T-helper 2 cell (primary cell): ENCODE data around the gene NEMP1.
A peak's percentile ranks its signal among the peaks of the same experiment; 100 is the strongest.
"Not testable (repeated sequence)": the region's sequence is repeated elsewhere in the genome, so short reads cannot be mapped to it uniquely, and the experiment has no call there.

ENCODE experiments used
- DNase-seq, 5 experiments: peaks; one replicate each; pipeline versions ENCODE4 v3.0.0 to v3.0.0-alpha.2; 2012 to 2022

NEMP1 gene

DNA sequence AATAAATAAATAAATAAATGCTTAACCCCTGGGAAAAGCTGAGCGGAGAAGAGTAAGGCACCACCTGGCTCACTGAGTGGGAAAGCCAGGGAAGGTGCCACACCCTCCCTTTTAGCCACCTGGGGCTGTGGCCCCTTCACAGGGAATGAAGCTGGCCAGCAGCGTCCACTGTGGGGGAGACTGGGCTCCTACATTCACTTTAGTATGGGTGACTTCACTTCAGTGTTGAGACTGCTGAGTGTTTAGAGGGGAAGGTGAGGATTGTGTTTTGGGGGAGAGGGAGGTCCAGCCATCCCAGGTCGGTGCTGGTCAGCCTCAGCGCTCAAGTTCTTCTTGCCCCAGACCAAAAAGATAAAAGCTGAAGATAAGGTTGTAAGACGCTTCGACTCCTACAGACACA lies 11.9 kb upstream of the NEMP1 start:
- DNase-seq = no peak

DNA sequence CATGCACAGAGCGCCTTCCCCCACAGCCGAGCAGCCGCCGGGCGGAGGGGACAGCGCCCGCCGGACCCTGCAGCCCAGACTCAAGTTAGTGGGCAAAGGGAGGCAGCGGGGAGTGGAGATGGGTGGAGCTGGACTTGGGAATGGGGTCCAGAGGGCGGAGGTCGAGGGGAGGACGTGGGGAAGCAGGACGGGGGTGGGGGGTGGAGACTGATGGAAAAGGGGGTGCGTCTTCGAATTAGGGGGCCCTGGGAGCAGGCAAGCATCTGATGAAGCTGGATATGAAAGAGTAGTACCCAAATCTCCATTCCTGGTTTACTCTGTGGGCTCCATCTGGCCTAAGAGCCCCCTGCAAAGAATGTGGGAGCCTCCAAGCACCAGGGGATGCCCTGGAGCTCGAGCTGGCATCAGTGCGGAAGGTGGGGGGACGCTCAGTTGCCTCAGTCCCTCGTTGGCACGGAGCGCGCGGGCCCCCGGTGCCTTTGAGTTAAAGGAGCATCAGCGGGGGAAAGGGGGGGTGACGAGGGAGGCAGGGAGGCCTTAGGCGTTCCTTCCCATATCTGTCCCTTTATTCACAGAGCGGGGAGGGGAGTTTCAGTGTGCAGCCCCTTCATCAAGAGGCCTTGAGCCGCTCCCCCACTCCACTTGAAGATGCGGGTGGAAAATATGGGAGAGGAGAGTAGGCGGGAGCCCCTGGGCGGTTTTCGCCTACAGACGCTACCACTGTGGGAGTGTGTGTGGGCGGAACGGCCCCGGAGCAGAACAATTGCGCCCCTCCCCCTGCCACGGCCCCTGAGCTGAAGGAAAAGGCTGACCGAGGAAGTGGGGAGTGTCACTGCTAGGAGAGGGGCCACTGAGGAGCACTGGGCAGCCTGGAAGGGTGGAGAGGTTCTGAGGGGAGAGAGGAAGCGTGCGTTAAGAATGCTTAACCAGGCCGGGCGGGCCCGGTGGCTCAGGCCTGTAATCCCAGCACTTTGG lies 11.0 kb upstream of the NEMP1 start:
- peak in 4 of 5 experiments; percentile 30 to 54 (median 40) for DNase-seq

DNA sequence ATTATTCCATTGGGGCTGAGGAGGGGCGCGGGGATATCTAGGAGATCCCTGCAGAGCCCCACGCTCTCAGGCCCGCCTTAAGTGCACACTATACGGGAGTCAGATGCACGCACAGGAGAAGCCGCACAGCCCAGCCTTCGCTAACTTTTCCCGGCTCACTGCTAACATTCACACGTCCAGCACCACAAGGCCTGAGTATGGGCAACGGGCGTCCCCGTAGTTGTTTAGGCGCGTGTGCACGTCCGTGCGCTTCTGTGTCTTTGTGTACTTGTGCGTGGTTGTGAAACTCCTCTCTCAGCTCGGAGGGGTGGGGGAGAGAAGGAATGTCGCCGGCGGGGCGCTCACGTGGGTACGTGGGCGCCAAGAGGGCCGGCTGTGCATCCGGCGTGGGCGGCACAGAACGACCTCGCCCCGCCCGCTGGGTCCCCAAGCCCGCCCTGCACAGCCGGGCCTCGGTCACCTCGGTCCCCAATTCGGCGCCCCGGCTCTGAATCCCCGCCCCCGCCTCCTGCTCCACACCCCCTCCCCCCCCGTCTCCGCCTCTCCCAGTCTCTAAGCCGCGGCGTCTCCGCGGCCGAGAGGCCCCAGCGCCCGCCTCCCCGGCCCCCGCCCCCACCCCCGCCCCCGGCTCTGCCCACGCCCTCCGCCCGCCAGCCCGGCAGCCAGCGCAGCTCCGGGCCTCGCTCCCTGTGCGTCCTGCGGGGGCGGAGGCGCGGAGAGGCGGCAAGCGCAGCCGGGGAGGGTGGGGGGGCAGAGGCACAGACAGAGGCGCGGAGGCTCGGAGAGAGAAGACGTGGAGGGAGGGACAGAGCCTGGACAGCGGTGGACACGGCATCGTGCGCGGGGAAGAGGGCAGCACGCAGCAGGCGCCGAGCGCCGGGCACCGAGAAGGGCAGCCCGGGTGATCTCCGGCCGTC lies 10.0 kb upstream of the NEMP1 start, which contains the start of gene NAB2:
Gene NAB2, plus strand, starts transcription at position 761 of the 917 bp plus-strand sequence. CDS start 158 bp downstream, outside the sequence.
- DNase-seq = peak; percentile 65 to 97 (median 91)

DNA sequence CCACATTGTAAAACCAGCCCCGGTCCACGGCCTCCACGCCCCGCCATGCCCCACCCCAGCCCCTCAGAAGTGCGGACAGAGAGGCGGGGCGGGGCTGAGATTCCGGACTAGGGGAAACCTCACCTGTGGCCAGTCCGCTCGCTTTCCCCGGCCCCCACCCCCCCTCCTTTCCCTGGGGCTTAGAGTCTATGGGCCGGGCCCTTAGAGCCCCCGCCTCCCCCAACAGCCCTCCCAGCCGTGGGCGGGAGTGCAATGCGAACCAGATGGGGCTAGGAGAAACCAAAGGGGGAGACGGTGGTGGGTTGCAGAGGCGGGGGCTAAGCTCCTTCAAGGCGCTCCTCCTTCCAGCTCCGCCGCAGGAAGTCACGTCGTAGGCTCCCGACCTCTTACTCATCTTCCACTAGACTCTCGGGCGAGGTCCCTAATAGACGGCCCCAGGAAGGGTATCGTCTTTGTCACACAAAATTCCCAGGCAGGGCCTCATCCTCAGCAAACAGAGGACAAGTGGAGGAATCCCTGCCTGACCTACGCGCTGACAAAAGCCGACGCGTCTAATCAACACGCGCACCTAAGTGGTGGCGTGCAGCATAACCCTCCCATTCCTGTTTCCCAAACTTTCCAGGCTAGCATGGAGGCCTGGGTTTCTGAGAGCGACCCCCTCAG lies 9.2 kb upstream of the NEMP1 start:
- peak; percentile 47 to 83 (median 71) for DNase-seq

DNA sequence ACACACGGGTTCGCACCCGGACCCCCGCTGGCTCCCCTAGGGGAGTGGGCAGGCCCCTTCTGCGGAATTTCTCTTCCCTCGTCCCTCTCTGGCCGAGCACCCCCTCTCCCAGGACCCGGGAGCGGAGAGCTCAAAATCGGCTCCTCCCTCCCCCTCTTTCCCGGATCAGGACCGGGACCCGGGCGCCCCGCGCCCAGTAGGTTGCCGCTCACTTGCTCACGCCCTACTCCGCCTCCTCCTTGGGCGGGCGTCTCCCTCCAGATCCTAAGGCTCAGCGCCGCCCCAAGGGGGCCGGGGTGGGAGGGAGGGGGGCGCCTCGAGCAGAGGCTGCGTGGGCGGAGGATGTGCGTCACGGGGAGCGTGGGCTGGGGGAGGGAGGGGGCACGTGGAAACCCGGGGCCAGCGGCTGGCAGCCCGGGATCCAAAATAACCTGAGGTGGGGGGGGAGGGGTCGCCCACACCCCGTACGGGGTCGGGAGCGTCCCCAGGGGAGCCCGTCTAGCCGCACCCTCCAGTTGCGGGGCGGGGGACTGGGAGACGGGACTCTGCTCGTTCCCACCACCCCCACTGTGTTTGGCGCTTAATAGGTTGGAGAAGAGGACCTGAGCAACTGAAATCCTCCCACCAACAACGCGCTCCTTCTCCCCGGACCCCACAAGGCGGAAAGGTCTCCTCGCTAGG lies 8.6 kb upstream of the NEMP1 start:
- DNase-seq = peak; percentile 80 to 92 (median 87)

DNA sequence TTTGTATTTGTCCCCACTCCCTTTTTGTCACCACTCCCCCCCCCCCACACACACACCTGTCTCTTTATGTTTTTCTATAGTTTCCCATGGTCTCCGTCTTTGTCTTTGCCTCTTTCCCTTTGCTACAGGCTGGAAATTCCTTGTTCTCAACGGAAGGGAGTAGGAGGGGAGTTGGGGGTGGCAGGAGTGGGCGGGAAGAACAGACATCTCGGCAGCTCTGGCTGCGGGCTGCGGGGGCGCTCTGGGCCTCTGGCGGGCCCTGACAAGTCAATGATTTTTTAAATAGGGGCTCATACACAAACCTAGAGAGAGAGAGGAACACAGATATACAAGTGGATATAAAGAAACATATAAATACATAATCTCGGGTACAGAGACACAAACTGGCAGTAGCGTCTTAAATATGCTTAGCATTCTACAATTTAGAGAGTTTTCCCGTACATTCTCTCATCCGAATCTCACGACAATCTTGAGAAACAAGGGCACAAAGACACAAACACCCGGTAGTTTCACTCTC lies 8.0 kb upstream of the NEMP1 start:
- DNase-seq = peak in 4 of 5 experiments; percentile 31 to 58 (median 38)

DNA sequence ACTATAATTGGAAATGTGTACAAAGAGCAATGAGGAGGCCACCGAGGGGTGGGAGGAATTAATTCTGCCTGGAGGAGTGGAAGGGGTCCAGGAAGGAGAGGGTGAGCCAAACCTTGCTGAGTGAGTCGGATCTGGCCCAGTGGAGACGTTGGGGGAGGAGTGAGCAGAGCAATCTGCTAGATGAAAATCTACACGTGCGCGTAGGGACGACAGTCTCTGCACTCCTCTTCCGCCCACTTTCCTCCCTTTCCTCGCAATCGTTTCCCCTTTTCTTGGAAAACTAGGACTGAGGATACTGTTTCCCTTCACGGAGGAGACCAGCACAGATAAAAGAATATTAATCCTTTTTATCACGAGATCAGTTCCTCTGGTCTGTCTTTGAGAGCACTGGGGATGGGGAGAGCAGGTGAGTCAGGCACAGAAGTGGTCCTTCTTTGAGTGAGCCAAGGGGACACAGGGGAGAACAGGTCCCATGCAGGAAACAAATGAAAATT lies 7.5 kb upstream of the NEMP1 start:
- peak in 1 of 5 experiments; percentile 60 for DNase-seq

DNA sequence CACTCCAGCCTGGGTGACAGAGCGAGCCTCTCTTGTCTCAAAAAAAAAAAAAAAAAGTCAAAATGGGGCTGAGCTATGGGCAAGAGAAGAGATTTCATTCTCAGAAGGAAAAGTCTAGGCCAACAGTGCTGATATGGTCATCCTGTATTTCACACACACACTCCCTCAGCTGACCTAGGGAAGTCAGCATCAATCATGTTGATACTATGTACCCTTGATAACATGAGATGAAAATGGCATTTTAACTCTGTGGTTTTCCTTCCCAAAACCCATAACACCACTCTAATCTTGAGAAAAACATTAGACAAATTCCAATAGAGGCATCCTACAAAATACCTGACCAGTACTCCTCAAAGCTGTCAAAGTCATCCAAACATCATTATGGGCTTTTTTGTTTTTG lies 2.3 kb upstream of the NEMP1 start:
- no peak for DNase-seq

DNA sequence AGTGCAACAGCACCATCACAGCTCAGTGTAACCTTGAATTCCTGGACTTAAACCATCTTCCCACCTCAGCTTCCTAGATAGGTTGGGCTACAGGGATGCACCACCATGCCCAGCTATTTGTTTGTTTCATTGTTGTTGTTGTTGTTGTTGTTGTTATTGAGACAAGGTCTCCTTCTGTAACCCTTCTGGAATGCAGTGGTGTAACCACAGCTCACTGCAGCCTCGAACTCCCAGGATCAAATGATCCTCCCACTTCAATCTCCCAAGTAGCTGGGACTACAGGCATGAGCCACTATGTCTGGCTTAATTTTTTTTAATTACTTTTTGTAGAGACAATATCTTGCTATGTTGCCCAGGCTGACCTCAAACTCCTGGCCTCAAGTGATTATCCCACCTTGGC lies 1.2 kb upstream of the NEMP1 start:
- no peak for DNase-seq

DNA sequence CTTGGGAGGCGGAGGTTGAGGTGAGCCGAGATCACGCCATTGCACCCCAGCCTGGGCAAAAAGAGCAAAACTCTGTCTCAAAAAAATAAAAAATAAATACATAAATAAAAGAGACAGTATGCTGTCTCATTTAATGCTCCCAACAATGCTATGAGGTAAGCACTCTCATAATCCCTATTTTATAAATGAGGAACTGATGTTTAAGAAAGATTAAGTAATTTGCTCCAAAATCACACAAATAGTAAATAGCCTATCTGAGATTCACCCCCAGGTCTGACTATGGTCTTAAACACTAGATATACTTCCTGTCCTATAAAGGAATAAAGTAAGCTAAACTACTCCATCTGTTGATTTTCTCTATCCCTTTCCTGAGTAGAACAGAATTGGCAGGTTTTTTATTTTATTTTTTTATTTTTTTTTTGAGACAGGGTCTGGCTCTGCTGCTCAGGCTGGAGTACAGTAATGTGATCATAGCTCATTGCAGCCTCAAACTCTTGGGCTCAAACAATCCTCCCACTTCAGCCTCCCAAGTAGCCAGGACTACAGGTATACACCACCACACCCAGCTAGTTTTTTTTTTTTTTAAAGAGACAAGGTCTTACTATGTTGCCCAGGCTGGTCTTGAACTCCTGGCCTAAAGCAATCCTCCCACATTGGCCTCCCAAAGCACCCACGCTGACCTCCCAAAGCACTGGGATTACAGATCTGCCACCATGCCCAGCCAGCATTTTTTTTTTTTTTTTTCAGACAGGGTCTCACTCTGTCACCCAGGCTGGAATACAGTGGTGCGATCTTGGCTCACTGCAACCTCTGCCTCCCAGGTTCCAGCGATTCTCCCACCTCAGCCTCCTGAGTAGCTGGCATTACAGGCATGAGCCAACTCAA lies 4.8 kb downstream of the NEMP1 start:
- not testable (repeated sequence) for DNase-seq

DNA sequence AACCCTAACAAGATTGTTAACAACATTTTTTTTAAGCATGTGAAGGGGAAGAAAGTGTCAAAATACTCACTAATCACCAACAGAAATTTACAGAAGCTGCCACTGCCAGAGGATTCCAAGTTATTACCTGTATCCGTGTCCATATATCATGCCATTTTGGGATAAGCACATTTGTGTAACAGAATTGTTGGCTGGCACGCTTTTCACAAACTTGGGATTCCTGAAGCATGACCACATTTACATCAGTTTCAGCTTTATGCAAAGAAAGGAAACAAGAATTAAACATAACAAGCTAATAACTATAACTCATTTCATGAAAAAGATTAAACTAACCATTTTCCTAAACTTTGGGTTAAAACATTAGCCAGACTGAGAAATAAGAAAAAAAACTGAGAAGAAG lies 5.9 kb downstream of the NEMP1 start:
- DNase-seq = no peak

DNA sequence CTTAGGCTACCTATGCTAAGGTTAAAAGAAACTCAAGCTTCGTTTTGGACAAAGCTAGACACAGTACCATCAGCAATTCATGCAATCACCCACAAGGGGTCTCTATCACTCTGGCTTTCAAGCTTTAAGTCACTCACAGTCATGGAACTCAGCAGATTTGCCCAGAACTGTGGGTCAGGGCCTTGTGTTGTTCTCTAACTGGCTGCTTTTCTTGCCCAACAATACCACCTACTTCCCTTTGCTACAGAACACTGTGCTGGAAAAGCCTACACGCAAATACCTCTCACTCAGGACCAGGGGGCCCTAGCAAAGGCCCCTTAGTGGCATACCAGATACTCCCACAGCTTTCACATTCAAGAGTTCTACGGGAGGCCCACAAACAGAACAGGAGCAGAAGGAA lies 9.1 kb downstream of the NEMP1 start:
- peak in 3 of 5 experiments; percentile 33 to 87 (median 56) for DNase-seq

DNA sequence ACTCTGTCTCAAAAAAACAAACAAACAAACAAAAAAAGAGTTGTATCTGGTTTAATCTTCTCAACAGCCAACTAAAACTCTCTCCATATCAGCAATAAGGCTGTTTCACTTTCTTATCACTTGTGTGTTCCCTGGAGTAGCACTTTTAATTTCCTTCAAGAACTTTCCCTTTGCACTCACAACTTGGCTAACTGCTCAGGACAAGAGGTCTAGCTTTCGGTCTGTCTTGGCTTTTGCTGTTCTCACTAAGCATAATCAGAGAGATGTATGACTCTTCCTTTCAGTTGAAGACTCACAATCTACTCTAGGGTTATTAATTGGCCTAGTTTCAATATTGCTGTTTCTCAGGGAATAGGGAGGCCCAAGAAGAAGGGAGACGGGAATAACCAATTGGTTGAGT lies 12.3 kb downstream of the NEMP1 start:
- DNase-seq = no peak

DNA sequence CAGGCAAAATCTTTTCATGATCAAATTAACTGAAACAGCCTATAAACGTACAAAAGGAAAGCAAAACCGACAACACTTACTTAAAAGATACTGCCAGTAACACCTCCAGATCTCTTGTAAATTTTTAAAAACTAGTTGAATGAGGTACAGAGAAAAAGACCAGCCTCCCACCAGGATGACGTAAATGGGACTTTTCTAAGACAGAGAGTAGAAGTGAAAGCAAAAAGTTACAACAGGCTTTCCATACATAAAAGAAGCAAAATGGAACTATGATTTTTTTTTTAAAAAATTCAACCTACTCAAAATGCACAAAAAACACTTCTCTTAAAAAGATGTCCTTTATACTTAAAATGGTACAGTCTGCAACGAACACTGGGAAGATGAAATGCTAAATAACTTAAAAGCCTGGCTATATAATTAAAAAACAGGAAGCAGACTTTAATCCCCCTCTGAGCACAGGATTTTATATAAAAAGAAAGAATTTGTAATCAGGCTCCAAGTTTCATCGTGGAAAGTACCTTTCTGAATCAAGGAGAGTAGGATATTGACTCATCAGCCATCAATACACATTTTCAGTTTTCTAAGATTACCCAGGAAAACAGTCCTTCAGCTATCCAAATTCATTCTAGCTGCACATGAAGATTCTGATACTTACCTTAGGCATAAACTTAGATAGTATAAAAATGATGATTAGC lies 14.5 kb downstream of the NEMP1 start:
- DNase-seq = peak in 4 of 5 experiments; percentile 10 to 90 (median 48)

DNA sequence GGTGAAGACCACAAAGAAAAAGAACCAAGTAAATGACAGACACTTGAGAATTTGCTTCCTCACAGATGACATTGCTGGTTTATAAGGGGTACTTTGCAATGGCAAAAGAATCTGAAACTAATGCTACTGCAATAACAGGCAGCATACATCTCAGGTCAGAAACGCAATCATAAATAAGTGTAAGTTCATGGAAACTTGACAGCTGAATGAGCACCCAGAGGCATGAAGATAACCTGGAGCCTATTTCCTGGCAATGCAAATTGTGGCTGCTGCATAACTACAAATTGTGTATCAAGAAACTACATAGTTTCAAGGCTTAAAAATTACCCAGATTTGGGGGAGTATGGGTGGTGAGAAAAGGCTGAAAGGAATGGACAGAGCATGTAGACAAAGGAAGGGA lies 20.1 kb downstream of the NEMP1 start:
- no peak for DNase-seq

DNA sequence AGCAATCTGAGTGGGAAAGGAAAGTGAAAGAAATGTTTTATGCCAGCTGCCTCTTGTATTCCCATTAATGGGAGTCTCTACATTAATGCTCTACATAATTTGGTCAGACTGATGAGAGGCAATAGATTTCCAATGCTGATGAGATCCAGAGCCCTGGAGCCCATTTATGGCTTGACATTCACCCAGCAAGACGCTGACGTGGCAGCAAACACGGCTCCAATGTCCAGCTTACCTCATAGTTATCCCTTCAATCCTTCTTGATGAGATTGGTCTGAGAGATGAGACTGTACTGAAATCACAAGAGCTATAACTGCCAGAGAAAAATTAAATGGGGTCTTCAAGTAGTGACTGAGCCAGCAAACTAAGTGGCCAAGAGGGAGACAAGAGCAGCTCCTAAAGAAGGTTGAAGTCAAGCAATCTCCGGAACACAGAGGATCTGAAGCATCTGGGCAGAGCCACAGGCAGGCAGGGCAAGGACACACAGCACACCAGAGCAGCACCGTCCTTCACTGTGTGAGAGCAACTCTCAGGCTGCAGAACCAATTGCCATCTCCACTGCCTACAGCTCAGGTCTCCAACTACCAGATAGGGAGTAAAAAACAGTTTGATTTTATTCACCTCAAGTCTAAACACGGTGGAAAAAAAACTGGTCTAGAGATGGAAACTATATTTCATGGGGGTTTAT lies 21.4 kb downstream of the NEMP1 start:
- no peak for DNase-seq

DNA sequence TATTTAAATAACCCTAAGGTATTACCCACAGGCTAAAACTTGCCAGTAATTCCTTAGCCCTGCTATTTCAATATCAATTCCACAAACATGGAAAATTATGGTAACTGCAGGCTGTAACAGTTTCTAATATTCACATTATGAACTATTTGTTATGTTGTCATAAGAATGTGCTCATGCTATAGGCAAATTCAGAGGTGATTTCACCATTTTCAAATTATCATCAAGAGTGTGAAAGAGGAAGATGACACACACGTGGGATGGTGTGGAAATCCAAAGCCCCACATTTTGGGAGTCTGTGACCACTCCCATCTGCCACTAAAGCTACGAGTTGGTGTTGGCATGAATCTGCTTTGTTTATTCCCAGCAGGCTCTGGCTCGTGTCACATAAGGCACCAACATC lies 22.8 kb downstream of the NEMP1 start:
- no peak for DNase-seq

DNA sequence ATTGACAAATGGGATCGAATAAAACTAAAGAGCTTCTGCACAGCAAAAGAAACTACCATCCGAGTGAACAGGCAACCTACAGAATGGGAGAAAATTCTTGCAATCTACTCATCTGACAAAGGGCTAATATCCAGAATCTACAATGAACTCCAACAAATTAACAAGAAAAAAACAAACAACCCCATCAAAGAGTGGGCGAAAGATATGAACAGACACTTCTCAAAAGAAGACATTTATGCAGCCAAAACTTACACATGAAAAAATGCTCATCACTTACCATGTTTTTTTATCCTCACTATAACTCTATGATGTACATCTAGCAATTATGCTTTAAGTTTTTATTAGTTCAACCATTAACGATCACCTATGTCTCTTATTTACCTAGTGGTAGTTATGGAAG lies 24.7 kb downstream of the NEMP1 start:
- DNase-seq = not testable (repeated sequence)

DNA sequence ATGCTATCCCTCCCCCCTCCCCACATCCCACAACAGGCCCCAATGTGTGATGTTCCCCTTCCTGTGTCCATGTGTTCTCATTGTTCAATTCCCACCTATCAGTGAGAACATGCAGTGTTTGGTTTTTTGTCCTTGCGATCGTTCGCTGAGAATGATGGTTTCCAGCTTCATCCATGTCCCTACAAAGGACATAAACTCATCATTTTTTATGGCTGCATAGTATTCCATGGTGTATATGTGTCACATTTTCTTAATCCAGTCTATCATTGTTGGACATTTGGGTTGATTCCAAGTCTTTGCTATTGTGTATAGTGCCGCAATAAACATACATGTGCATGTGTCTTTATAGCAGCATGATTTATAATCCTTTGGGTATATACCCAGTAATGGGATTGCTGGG lies 25.4 kb downstream of the NEMP1 start:
- not testable (repeated sequence) for DNase-seq
